ENCODE data around the gene RBP3. TPM values are rescaled to one million over a fixed set of nuclear protein-coding genes. Genes with fewer than 3 reads are reported as not detected.

Gene RBP3
- polyA plus RNA-seq, 1 donor (not counting 4 experiments of a cell fraction or from before 2014, with no cell fraction given), result not detected

GRCh38 chr10:47388879-47389278 lies 40.7 kb downstream of the RBP3 start:
- H3K27ac ChIP-seq (ENCODE audit: control insufficient read depth, insufficient read depth, low read length), result no peak overlapping the region
- no peak overlapping the region for H3K9ac ChIP-seq (ENCODE audit: control insufficient read depth, extremely low read depth, insufficient read depth, low read length)
- H3K4me1 ChIP-seq (ENCODE audit: control insufficient read depth, extremely low read depth, insufficient read depth, low read length), result peaks cover under 1% of the 10 kb centered on the region
- H3K9me3 ChIP-seq (ENCODE audit: control insufficient read depth, low read depth, low read length), result no peaks in the 10 kb centered on the region
- FAIRE-seq (no peak), DNase-seq (ENCODE audit: low read depth, low spot score) (no peak)
- no peaks in the 10 kb centered on the region for H3K27me3 ChIP-seq (ENCODE audit: control insufficient read depth, extremely low read depth, insufficient read depth, low read length)
- H2AFZ ChIP-seq (ENCODE audit: control insufficient read depth, low read length), result no peak overlapping the region
- TF ChIP-seq CTCF (optimal IDR thresholded peaks at IDR 0.05 in 1 of 3, IDR thresholded peaks at IDR 0.05 in 1 of 3, conservative IDR thresholded peaks at IDR 0.05 in 1 of 3; ENCODE audit: extremely low read depth in 1 of 3, insufficient read depth in 2 of 3, low read length in 3 of 3), result no peak
- H4K20me1 ChIP-seq (ENCODE audit: control insufficient read depth, extremely low read depth, insufficient read depth, low read length), result no peaks in the 10 kb centered on the region
- H3K4me2 ChIP-seq (ENCODE audit: control insufficient read depth, extremely low read depth, insufficient read depth, low read depth, low read length), result no peak overlapping the region
- H3K4me3 ChIP-seq (ENCODE audit: control insufficient read depth in 2 of 3, extremely low read depth in 1 of 3, insufficient read depth in 2 of 3, low read depth in 1 of 3, low read length in 3 of 3), result no peak overlapping the region
- dilution Hi-C loops (cut with MboI; ENCODE audit: extremely low pct_ligation_motif_present, low sequenced_read_pairs), result no loop called here
- no peaks in the 10 kb centered on the region for H3K9me1 ChIP-seq (ENCODE audit: control insufficient read depth, extremely low read depth, insufficient read depth, low read length)
- no peaks in the 10 kb centered on the region for H3K36me3 ChIP-seq (ENCODE audit: control insufficient read depth in 2 of 2, extremely low read depth in 1 of 2, insufficient read depth in 2 of 2, low read length in 2 of 2)
- H3K79me2 ChIP-seq (ENCODE audit: control insufficient read depth, insufficient read depth, low read length), result no peaks in the 10 kb centered on the region

- H3K4me1 ChIP-seq (ENCODE audit: control insufficient read depth, extremely low read depth, insufficient read depth, low read length), result no peaks in the 10 kb centered on the region
- H3K4me2 ChIP-seq (ENCODE audit: control insufficient read depth, extremely low read depth, insufficient read depth, low read depth, low read length), result no peak overlapping the region
- no peaks in the 10 kb centered on the region for H3K27me3 ChIP-seq (ENCODE audit: control insufficient read depth, extremely low read depth, insufficient read depth, low read length)
- FAIRE-seq (no peak), DNase-seq (ENCODE audit: low read depth, low spot score) (no peak)
- H3K36me3 ChIP-seq (ENCODE audit: control insufficient read depth in 2 of 2, extremely low read depth in 1 of 2, insufficient read depth in 2 of 2, low read length in 2 of 2), result no peaks in the 10 kb centered on the region
- no peaks in the 10 kb centered on the region for H4K20me1 ChIP-seq (ENCODE audit: control insufficient read depth, extremely low read depth, insufficient read depth, low read length)
- dilution Hi-C loops (cut with MboI; ENCODE audit: extremely low pct_ligation_motif_present, low sequenced_read_pairs), result no loop called here
- no peak overlapping the region for H3K27ac ChIP-seq (ENCODE audit: control insufficient read depth, insufficient read depth, low read length)
- no peaks in the 10 kb centered on the region for H3K9me3 ChIP-seq (ENCODE audit: control insufficient read depth, low read depth, low read length)
- no peaks in the 10 kb centered on the region for H3K9me1 ChIP-seq (ENCODE audit: control insufficient read depth, extremely low read depth, insufficient read depth, low read length)
- H3K79me2 ChIP-seq (ENCODE audit: control insufficient read depth, insufficient read depth, low read length), result no peaks in the 10 kb centered on the region
- no peak overlapping the region for H3K9ac ChIP-seq (ENCODE audit: control insufficient read depth, extremely low read depth, insufficient read depth, low read length)
- no peak overlapping the region for H2AFZ ChIP-seq (ENCODE audit: control insufficient read depth, low read length)
- TF ChIP-seq CTCF (optimal IDR thresholded peaks at IDR 0.05 in 1 of 3, IDR thresholded peaks at IDR 0.05 in 1 of 3, conservative IDR thresholded peaks at IDR 0.05 in 1 of 3; ENCODE audit: extremely low read depth in 1 of 3, insufficient read depth in 2 of 3, low read length in 3 of 3) (no peak), EZH2 (IDR thresholded peaks at IDR 0.05; ENCODE audit: low read length) (no peak)
- H3K4me3 ChIP-seq (ENCODE audit: control insufficient read depth in 2 of 3, extremely low read depth in 1 of 3, insufficient read depth in 2 of 3, low read depth in 1 of 3, low read length in 3 of 3), result no peak overlapping the region
These were observed 41.5 kb downstream of the RBP3 start for GRCh38 chr10:47389619-47390018.

Data from keratinocyte (primary cell).